SK-N-SH treated with all-trans-retinoic acid at 6 μM for 48 hours (cell line): ENCODE results near the gene KASH5.
A peak's percentile ranks its signal among the peaks of the same experiment; 100 is the strongest.

ENCODE experiments used
- ATAC-seq: fragments of 200-7000 bp; cut with Tn5 transposase; 3 replicates; pipeline ENCODE4 v1.9.1; 2020; ENCODE audit warnings: mild to moderate bottlenecking, moderate library complexity
- ARNTL ChIP-seq: fragments of 450-650 bp; formaldehyde crosslinking; IDR thresholded peaks from 2 replicates; pipeline ENCODE4 v1.5.0; 2020; ENCODE audit warnings: low read depth, mild to moderate bottlenecking, moderate library complexity, borderline replicate concordance
- BACH2 ChIP-seq: fragments of 250-450 bp; sonication (Bioruptor Pico); IDR thresholded peaks from 2 replicates; pipeline ENCODE4 v1.9.0; 2021; ENCODE audit warnings: mild to moderate bottlenecking, borderline replicate concordance
- CSDC2 ChIP-seq: fragments of 250-450 bp; sonication (Bioruptor Pico); IDR thresholded peaks from 2 replicates; pipeline ENCODE4 v1.5.0; 2020; ENCODE audit warnings: mild to moderate bottlenecking, moderate library complexity
- ESRRG ChIP-seq: fragments of 250-450 bp; sonication (Bioruptor Pico); IDR thresholded peaks from 2 replicates; pipeline ENCODE4 v1.6.1; 2021; ENCODE audit warnings: mild to moderate bottlenecking
- GLIS3 ChIP-seq: fragments of 250-450 bp; sonication (Bioruptor Pico); IDR thresholded peaks from 2 replicates; pipeline ENCODE4 v1.5.0; 2020; ENCODE audit warnings: mild to moderate bottlenecking, moderate library complexity
- ISL1 ChIP-seq: fragments of 250-450 bp; sonication (Bioruptor Pico); IDR thresholded peaks from 2 replicates; pipeline ENCODE4 v2.1.2; 2022; ENCODE audit warnings: mild to moderate bottlenecking, moderate library complexity
- OSR1 ChIP-seq: fragments of 250-450 bp; sonication (Bioruptor Pico); IDR thresholded peaks from 2 replicates; pipeline ENCODE4 v1.8.0; 2022; ENCODE audit warnings: moderate library complexity, mild to moderate bottlenecking, inconsistent platforms
- PPARA ChIP-seq: fragments of 250-450 bp; sonication (Bioruptor Pico); IDR thresholded peaks from 2 replicates; pipeline ENCODE4 v1.5.0; 2020; ENCODE audit warnings: mild to moderate bottlenecking, borderline replicate concordance
- RARB ChIP-seq: fragments of 250-450 bp; sonication (Bioruptor Pico); IDR thresholded peaks from 2 replicates; pipeline ENCODE4 v1.8.0; 2021; ENCODE audit warnings: mild to moderate bottlenecking, moderate library complexity
- SNAI2 ChIP-seq: fragments of 250-450 bp; sonication (Bioruptor Pico); IDR thresholded peaks from 2 replicates; pipeline ENCODE4 v1.5.0; 2020; ENCODE audit warnings: mild to moderate bottlenecking, moderate library complexity
- TCF4 ChIP-seq: fragments of 250-450 bp; sonication (Bioruptor Pico); IDR thresholded peaks from 2 replicates; pipeline ENCODE4 v1.8.0; 2021; ENCODE audit warnings: mild to moderate bottlenecking, moderate library complexity, borderline replicate concordance
- TOX ChIP-seq: fragments of 250-450 bp; sonication (Bioruptor Pico); IDR thresholded peaks from 2 replicates; pipeline ENCODE4 v1.8.0; 2021; ENCODE audit warnings: mild to moderate bottlenecking, moderate library complexity, borderline replicate concordance
- ZC3H10 ChIP-seq: fragments of 250-450 bp; sonication (Bioruptor Pico); IDR thresholded peaks from 2 replicates; pipeline ENCODE4 v1.5.1; 2021; ENCODE audit warnings: mild to moderate bottlenecking, moderate library complexity
- ZFP3 ChIP-seq: fragments of 250-450 bp; sonication (Bioruptor Pico); IDR thresholded peaks from 2 replicates; pipeline ENCODE4 v1.5.0; 2020; ENCODE audit warnings: mild to moderate bottlenecking, moderate library complexity
- ZFP30 ChIP-seq: fragments of 450-650 bp; formaldehyde crosslinking; IDR thresholded peaks from 2 replicates; pipeline ENCODE4 v1.5.0; 2022; ENCODE audit warnings: mild to moderate bottlenecking, moderate library complexity
- ZNF70 ChIP-seq: fragments of 450-650 bp; formaldehyde crosslinking; IDR thresholded peaks from 2 replicates; pipeline ENCODE4 v1.5.0; 2020; ENCODE audit warnings: mild to moderate bottlenecking, moderate library complexity
- ZNF8 ChIP-seq: fragments of 450-650 bp; formaldehyde crosslinking; IDR thresholded peaks from 2 replicates; pipeline ENCODE4 v1.5.0; 2020; ENCODE audit warnings: mild to moderate bottlenecking, moderate library complexity
- TF ChIP-seq, protein P1 (sequence below): fragments of 250-450 bp; sonication (Bioruptor Pico); IDR thresholded peaks from 2 replicates; pipeline ENCODE4 v1.5.0; 2020; ENCODE audit warnings: mild to moderate bottlenecking, moderate library complexity
- TF ChIP-seq, protein P2 (sequence below): fragments of 250-450 bp; sonication (Bioruptor Pico); IDR thresholded peaks from 2 replicates; pipeline ENCODE4 v1.5.1; 2021; ENCODE audit warnings: mild to moderate bottlenecking, moderate library complexity
- TF ChIP-seq, protein P3 (sequence below): fragments of 250-450 bp; sonication (Bioruptor Pico); IDR thresholded peaks from 2 replicates; pipeline ENCODE4 v1.5.1; 2020; ENCODE audit warnings: low read depth, mild to moderate bottlenecking, moderate library complexity
- TF ChIP-seq, protein P4 (sequence below): fragments of 250-450 bp; sonication (Bioruptor Pico); IDR thresholded peaks from 2 replicates; pipeline ENCODE4 v1.8.0; 2021; ENCODE audit warnings: low read depth, mild to moderate bottlenecking, moderate library complexity, borderline replicate concordance

Gene KASH5

DNA sequence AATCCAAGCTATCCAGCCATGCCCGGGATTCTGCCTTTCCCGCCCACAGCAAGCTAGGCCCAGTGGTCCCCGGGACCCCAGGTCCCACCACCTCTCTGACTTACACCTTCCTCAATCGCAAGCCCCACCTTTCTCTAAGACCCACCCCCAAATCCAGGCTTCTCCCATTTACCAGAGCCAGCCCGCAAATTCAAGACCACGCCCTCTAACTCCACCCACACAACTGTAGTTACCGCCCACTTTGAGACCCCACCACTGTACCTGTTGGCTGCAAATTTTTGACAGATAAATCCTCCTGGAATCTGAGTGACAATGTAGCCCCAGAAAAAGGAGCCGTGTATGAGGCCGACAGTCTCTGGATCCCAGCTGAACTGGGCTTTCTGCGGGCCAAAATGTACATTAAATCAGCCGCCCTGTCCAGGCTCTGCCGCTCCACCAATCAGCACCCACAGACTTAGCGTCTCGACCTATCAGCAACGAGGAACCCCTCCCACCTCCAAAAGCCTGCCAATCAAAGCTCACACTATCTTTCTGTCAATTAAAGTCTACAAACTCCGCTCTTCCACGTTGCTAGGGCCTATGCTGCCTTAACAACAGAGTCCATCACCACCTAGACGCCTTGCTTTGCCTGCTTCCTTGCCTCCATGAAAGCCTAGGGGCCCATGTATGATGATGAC, 47.0 kb downstream of the KASH5 start (continued):
- TF ChIP-seq TOX (CRISPR knock-in tag) (no peak), RARB (CRISPR knock-in tag) (no peak), ESRRG (CRISPR knock-in tag) (no peak), SNAI2 (CRISPR knock-in tag) (no peak)
- TF ChIP-seq, protein P1, sequence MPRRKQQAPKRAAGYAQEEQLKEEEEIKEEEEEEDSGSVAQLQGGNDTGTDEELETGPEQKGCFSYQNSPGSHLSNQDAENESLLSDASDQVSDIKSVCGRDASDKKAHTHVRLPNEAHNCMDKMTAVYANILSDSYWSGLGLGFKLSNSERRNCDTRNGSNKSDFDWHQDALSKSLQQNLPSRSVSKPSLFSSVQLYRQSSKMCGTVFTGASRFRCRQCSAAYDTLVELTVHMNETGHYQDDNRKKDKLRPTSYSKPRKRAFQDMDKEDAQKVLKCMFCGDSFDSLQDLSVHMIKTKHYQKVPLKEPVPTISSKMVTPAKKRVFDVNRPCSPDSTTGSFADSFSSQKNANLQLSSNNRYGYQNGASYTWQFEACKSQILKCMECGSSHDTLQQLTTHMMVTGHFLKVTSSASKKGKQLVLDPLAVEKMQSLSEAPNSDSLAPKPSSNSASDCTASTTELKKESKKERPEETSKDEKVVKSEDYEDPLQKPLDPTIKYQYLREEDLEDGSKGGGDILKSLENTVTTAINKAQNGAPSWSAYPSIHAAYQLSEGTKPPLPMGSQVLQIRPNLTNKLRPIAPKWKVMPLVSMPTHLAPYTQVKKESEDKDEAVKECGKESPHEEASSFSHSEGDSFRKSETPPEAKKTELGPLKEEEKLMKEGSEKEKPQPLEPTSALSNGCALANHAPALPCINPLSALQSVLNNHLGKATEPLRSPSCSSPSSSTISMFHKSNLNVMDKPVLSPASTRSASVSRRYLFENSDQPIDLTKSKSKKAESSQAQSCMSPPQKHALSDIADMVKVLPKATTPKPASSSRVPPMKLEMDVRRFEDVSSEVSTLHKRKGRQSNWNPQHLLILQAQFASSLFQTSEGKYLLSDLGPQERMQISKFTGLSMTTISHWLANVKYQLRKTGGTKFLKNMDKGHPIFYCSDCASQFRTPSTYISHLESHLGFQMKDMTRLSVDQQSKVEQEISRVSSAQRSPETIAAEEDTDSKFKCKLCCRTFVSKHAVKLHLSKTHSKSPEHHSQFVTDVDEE (CRISPR knock-in tag): no peak
- TF ChIP-seq, protein P2, sequence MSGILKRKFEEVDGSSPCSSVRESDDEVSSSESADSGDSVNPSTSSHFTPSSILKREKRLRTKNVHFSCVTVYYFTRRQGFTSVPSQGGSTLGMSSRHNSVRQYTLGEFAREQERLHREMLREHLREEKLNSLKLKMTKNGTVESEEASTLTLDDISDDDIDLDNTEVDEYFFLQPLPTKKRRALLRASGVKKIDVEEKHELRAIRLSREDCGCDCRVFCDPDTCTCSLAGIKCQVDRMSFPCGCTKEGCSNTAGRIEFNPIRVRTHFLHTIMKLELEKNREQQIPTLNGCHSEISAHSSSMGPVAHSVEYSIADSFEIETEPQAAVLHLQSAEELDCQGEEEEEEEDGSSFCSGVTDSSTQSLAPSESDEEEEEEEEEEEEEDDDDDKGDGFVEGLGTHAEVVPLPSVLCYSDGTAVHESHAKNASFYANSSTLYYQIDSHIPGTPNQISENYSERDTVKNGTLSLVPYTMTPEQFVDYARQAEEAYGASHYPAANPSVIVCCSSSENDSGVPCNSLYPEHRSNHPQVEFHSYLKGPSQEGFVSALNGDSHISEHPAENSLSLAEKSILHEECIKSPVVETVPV (CRISPR knock-in tag): no peak

DNA sequence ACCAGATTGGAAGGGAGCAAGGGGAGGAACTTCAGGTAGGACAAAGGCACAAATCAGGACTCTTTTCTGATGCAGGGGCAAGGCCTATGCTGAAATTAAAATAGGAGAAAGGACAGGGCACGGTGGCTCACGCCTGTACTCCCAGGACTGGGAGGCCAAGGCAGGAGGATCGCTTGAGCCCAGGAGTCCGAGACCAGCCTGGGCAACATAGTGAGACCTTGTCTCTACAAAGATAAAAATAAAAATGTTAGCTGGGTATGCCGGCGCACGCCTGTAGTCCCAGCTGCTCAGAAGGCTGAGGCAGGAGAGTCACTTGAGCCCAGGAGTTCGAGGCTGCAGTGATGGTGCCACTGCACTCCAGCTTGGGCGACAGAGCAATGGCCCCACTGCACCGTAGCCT, 47.6 kb downstream of the KASH5 start:
- ATAC-seq: no peak
- TF ChIP-seq ISL1 (CRISPR knock-in tag): no peak
- no peak for TF ChIP-seq GLIS3 (CRISPR knock-in tag)
- TF ChIP-seq ZNF8 (CRISPR knock-in tag): no peak
- no peak for TF ChIP-seq OSR1
- TF ChIP-seq ZFP3 (CRISPR knock-in tag): no peak
- TF ChIP-seq ARNTL (CRISPR knock-in tag): no peak
- no peak for TF ChIP-seq TOX (CRISPR knock-in tag)
- TF ChIP-seq, protein P3, sequence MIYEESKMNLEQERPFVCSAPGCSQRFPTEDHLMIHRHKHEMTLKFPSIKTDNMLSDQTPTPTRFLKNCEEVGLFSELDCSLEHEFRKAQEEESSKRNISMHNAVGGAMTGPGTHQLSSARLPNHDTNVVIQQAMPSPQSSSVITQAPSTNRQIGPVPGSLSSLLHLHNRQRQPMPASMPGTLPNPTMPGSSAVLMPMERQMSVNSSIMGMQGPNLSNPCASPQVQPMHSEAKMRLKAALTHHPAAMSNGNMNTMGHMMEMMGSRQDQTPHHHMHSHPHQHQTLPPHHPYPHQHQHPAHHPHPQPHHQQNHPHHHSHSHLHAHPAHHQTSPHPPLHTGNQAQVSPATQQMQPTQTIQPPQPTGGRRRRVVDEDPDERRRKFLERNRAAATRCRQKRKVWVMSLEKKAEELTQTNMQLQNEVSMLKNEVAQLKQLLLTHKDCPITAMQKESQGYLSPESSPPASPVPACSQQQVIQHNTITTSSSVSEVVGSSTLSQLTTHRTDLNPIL (CRISPR knock-in tag): no peak
- no peak for TF ChIP-seq RARB (CRISPR knock-in tag)
- TF ChIP-seq ESRRG (CRISPR knock-in tag): no peak
- no peak for TF ChIP-seq TCF4
- TF ChIP-seq, protein P2 (CRISPR knock-in tag): no peak
- no peak for TF ChIP-seq PPARA (CRISPR knock-in tag)
- TF ChIP-seq, all 23 proteins: peak for 0

DNA sequence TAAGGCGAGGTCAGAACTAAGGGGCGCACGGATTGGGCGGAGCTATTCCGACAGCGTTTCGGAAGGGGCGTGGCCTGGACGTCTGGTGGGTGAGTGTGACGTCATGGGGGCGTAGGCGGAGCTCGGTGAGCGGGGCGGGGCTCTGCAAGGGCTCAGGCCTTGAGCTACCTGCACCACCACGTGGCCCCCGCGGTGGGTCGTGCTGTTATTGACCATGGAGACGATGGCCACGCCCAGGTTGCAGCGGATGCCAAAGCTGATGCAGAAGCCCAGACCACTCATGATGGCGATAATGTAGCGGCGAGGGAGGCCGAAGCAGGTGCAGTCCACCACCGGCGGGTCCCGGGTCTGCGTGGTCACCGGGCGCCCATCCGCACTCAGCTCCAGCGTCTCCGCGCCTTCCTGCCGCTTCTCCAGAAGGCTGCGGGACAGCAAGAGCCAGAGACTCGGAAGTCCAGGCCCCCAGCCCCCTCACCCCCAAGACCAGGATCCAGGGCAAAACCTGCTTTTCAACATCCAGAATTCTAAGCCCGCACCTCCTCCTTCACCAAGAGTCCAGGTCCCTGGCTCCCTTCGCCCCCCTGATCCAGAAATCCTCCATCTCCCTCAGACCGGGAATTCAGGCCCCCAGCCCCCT, 48.5 kb downstream of the KASH5 start:
- TF ChIP-seq ZFP30 (CRISPR knock-in tag): no peak
- peak; percentile 8; the same call in 1 of the 3 replicates for ATAC-seq

DNA sequence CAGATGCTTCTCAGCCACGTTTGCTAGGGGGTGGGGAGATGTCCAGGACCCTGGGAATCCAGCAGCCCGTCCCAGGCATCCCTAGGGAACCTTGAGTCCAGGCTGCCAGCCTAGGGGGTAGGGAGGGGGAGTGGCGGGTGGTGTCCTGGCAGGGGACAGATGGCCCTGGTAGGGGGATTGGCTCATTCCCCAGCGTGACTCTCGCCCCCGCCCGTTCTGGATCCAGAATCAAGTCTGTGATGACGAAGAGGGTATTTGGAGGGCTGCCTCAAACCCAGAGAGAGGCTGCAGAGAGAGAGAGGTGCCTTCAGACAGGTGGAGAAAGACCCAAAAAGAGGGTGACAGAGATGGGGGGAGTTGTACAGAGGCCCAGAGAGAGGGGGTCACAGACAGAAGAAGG, 49.2 kb downstream of the KASH5 start:
- ATAC-seq: no peak
- TF ChIP-seq OSR1 (no peak), TOX (CRISPR knock-in tag) (no peak), BACH2 (CRISPR knock-in tag) (no peak), PPARA (CRISPR knock-in tag) (no peak), GLIS3 (CRISPR knock-in tag) (no peak), ZNF70 (no peak), ZNF8 (CRISPR knock-in tag) (no peak), ZC3H10 (CRISPR knock-in tag) (no peak), CSDC2 (CRISPR knock-in tag) (no peak), ZFP3 (CRISPR knock-in tag) (no peak)
- TF ChIP-seq, protein P1 (CRISPR knock-in tag): no peak
- TF ChIP-seq, protein P2 (CRISPR knock-in tag): no peak
- TF ChIP-seq, protein P4, sequence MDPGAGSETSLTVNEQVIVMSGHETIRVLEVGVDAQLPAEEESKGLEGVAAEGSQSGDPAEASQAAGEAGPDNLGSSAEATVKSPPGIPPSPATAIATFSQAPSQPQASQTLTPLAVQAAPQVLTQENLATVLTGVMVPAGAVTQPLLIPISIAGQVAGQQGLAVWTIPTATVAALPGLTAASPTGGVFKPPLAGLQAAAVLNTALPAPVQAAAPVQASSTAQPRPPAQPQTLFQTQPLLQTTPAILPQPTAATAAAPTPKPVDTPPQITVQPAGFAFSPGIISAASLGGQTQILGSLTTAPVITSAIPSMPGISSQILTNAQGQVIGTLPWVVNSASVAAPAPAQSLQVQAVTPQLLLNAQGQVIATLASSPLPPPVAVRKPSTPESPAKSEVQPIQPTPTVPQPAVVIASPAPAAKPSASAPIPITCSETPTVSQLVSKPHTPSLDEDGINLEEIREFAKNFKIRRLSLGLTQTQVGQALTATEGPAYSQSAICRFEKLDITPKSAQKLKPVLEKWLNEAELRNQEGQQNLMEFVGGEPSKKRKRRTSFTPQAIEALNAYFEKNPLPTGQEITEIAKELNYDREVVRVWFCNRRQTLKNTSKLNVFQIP (CRISPR knock-in tag): no peak
